Duodenal mucosa (tissue), 2 donors: ENCODE results near the gene CABCOCO1.
A peak's percentile ranks its signal among the peaks of the same experiment; 100 is the strongest.

Experiments used
- H3K27ac ChIP-seq: one replicate; pipeline ENCODE4 v1.7.0; 2013; ENCODE audit warnings: low read depth, low read length
- H3K27me3 ChIP-seq, 2 donors: one replicate each; pipeline ENCODE4 v1.7.0; 2013; ENCODE audit warnings: low read length in 2 of 2, control low read depth in 1 of 2; ENCODE audit not compliant: insufficient read depth in 2 of 2, control insufficient read depth in 1 of 2
- H3K36me3 ChIP-seq, 2 donors: one replicate each; pipeline ENCODE4 v1.7.0; 2013; ENCODE audit warnings: low read length in 2 of 2, control low read depth in 1 of 2; ENCODE audit not compliant: insufficient read depth in 2 of 2, control insufficient read depth in 1 of 2
- H3K4me1 ChIP-seq, 2 donors: one replicate each; pipeline ENCODE4 v1.7.0; 2013; ENCODE audit warnings: low read length in 2 of 2, control low read depth in 1 of 2; ENCODE audit not compliant: insufficient read depth in 2 of 2, control insufficient read depth in 1 of 2
- H3K4me3 ChIP-seq, 2 donors: one replicate each; pipeline ENCODE4 v1.7.0; 2013; ENCODE audit warnings: low read length in 2 of 2, low read depth in 1 of 2
- H3K9ac ChIP-seq, 2 donors: one replicate each; pipeline ENCODE4 v1.7.0; 2013; ENCODE audit warnings: low read length in 2 of 2, low read depth in 1 of 2
- H3K9me3 ChIP-seq, 2 donors: one replicate each; pipeline ENCODE4 v1.7.0; 2013; ENCODE audit warnings: low read length in 2 of 2, control low read depth in 1 of 2; ENCODE audit not compliant: control insufficient read depth in 1 of 2

Gene CABCOCO1

DNA sequence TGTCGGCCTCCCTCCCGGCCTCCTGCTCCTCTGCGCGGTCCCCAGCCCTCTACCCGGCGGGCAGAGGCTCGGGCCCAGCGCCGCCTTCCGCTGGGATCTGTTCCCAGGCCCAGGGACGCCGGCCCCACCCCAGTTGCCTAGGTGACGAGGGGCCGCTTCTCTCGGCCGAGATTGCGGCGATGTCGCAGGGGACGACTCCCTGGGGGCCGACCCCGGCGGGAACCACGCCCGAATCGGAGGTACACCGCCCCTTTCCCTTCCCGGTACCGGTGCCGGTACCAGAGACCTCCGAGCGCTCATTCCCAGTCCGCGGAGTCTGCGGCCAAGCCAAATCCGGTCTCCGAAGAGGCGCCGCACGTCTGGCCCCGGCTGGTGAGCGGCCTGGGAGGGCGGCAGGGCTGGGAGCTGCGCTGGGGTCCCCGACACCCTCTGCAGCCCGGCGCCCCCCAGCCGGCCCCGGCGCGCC, at the start of gene CABCOCO1:
TSS of gene CABCOCO1 (plus strand) at position 136 of the 466 bp plus-strand sequence. CDS start at position 180, 44 bp downstream.
- Histone ChIP-seq H3K4me3 (peak within 1 kb of the TSS; percentile 58 to 65), H3K36me3 (no peaks in the 10 kb centered on the region), H3K27ac (peak within 1 kb of the TSS; percentile 17), H3K9me3 (no peaks in the 10 kb centered on the region), H3K27me3 (no peaks in the 10 kb centered on the region), H3K9ac (no peak within 1 kb of the TSS), H3K4me1 (no peaks in the 10 kb centered on the region)

- no peaks in the 10 kb centered on the region for H3K36me3 ChIP-seq
- no peaks in the 10 kb centered on the region for H3K4me1 ChIP-seq
- no peak overlapping the region for H3K9ac ChIP-seq
- no peaks in the 10 kb centered on the region for H3K27me3 ChIP-seq
- H3K9me3 ChIP-seq = no peaks in the 10 kb centered on the region
- H3K4me3 ChIP-seq = no peak overlapping the region
- no peak overlapping the region for H3K27ac ChIP-seq
Observed at GRCh38 chr10:61613665-61614064, 49.1 kb upstream of the CABCOCO1 start.

- H3K27me3 ChIP-seq = no peaks in the 10 kb centered on the region
- H3K36me3 ChIP-seq = no peaks in the 10 kb centered on the region
- no peaks in the 10 kb centered on the region for H3K4me1 ChIP-seq
- no peak overlapping the region for H3K27ac ChIP-seq
- H3K4me3 ChIP-seq = no peak overlapping the region
- H3K9ac ChIP-seq = no peak overlapping the region
- no peaks in the 10 kb centered on the region for H3K9me3 ChIP-seq
Observed at GRCh38 chr10:61616611-61617010, 46.1 kb upstream of the CABCOCO1 start.

DNA sequence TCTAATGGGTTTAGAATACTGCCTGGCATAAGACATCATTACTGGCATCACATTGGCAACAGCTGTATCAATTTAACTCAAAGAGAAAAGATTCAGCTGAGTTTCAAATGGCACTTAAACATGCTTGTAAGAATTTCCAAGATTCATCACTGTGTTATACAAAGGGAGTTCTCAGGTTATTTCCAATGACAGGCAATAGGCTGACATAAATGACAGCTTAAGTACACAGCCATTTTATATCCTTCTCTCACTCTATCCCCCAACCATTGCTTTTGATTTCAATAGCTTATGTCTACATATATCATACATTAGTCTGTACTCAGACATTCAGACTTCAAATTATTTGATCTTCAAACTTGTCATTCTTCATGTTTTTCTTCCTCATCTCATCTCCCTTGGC, 45.5 kb upstream of the CABCOCO1 start:
- no peaks in the 10 kb centered on the region for H3K4me1 ChIP-seq

DNA sequence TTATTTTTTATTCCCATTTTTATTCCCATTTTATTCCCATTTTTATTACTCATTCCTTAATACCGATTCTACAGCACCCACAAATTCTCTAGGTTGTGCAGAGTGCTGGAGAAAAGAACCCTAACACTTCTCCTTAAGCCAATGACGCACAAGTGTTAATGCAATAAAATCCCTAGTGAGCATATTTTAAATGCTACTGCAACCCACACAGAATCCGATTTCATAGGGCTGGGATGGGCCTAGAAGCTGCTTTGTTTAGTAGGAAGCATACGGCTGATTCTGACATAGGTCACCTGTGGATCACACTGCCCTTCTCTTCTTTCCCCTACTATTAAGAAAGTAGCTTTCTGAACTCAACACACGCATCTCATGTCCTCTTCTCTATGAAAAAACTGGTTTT, 45.1 kb upstream of the CABCOCO1 start:
- Histone ChIP-seq H3K9me3 (no peaks in the 10 kb centered on the region), H3K9ac (no peak overlapping the region), H3K4me3 (no peak overlapping the region), H3K4me1 (no peaks in the 10 kb centered on the region), H3K27ac (no peak overlapping the region), H3K27me3 (no peaks in the 10 kb centered on the region), H3K36me3 (no peaks in the 10 kb centered on the region)

More for the DNA sequence above, 45.5 kb upstream of the CABCOCO1 start:
- H3K27ac ChIP-seq = no peak overlapping the region
- H3K27me3 ChIP-seq = no peaks in the 10 kb centered on the region
- no peaks in the 10 kb centered on the region for H3K9me3 ChIP-seq
- H3K4me3 ChIP-seq = no peak overlapping the region
- H3K9ac ChIP-seq = no peak overlapping the region
- H3K36me3 ChIP-seq = no peaks in the 10 kb centered on the region

DNA sequence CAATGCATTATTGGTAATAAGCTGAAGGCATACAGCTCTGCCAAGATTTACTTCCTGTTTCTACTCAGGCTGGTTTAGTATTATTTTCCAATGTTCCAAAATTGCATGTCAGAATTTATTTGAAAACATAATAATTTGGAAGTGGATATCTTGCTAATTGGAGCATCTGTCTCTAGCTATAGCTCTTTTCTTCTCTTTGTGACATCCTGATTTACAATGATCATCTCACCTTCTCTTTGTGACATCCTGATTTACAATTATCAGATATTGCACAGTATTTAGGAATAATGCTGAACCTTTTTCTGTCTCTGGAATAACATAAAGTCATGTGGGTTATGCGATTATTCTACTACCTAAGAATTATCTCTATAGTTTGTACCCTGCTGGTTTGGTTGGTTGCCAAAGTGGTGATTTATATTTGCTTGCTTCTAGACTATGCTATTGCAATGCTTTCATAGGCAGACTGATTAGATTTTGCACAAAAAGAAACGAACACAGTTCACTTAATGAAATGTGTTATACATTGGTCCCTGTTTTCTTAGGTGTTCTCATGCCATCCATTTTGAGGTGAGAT, 44.3 kb upstream of the CABCOCO1 start:
- H3K36me3 ChIP-seq = no peaks in the 10 kb centered on the region
- no peaks in the 10 kb centered on the region for H3K4me1 ChIP-seq
- no peak overlapping the region for H3K4me3 ChIP-seq
- no peaks in the 10 kb centered on the region for H3K27me3 ChIP-seq
- H3K9me3 ChIP-seq = no peaks in the 10 kb centered on the region
- no peak overlapping the region for H3K27ac ChIP-seq
- no peak overlapping the region for H3K9ac ChIP-seq

GRCh38 chr10:61620506-61620905, 42.2 kb upstream of the CABCOCO1 start:
- Histone ChIP-seq H3K4me1 (no peaks in the 10 kb centered on the region), H3K27ac (no peak overlapping the region), H3K27me3 (no peaks in the 10 kb centered on the region), H3K36me3 (no peaks in the 10 kb centered on the region), H3K4me3 (no peak overlapping the region), H3K9me3 (no peaks in the 10 kb centered on the region), H3K9ac (no peak overlapping the region)

GRCh38 chr10:61621605-61622051, 41.1 kb upstream of the CABCOCO1 start:
- peak overlapping the region; percentile 8 to 13 for H3K4me3 ChIP-seq
- H3K36me3 ChIP-seq = no peaks in the 10 kb centered on the region
- no peak overlapping the region for H3K27ac ChIP-seq
- no peaks in the 10 kb centered on the region for H3K9me3 ChIP-seq
- H3K27me3 ChIP-seq = no peaks in the 10 kb centered on the region
- no peak overlapping the region for H3K9ac ChIP-seq
- H3K4me1 ChIP-seq = no peaks in the 10 kb centered on the region

DNA sequence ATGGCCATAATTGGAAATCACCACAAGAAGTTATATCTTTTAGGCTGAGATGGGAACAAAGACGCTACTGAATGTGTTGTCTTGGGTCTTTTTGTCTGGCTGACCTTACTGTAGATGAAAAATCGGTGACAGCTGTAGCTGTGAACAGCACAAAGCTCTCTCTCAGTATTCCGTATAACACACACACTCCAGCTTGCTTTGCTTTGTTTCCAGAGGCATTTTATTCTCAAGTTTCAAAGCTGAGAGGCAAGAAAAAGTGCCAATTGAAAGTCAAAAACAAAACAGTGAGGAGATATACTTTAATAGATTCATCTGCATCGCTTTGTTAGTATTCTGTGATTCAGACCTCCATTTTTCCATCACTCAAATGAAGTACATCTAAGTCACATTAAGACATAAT, 39.6 kb upstream of the CABCOCO1 start:
- Histone ChIP-seq H3K27me3 (no peaks in the 10 kb centered on the region), H3K4me1 (no peaks in the 10 kb centered on the region), H3K4me3 (no peak overlapping the region), H3K36me3 (no peaks in the 10 kb centered on the region), H3K9me3 (no peaks in the 10 kb centered on the region), H3K9ac (no peak overlapping the region), H3K27ac (no peak overlapping the region)

GRCh38 chr10:61626209-61626608, 36.5 kb upstream of the CABCOCO1 start:
- Histone ChIP-seq H3K27me3 (no peaks in the 10 kb centered on the region), H3K9me3 (no peaks in the 10 kb centered on the region), H3K4me3 (no peak overlapping the region), H3K27ac (no peak overlapping the region), H3K36me3 (no peaks in the 10 kb centered on the region), H3K9ac (no peak overlapping the region), H3K4me1 (no peaks in the 10 kb centered on the region)
